Fibroblast of peridontal ligament (primary cell): ENCODE results near the gene KLHL10.
A peak's percentile ranks its signal among the peaks of the same experiment; 100 is the strongest.

Experiments
- DNase-seq: peaks from one replicate; pipeline ENCODE4 v3.0.0-alpha.2; 2010; ENCODE audit errors: extremely low read depth

KLHL10 gene

GRCh38 chr17:41894791-41895331 is 57.2 kb downstream of the KLHL10 start:
- peak; percentile 89 for DNase-seq

DNA sequence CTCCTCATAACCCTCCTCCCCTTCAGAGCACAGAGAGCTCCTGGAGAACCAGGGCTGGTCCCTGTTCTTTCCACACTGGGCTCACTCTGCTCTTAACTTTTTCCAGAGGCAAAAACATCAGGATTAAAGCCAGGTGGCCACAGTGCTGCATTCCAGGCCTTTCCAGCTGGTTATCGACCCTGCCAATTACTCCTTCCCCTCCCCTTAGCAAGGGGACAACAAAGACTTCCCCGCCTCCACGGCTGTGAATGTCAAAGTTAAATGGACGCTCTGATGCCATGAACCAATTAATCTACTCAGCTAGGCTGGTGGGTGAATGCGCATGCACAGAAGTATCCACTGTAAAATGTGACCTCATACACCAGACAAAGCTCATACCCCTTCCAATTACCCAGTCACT is 58.0 kb downstream of the KLHL10 start:
- peak; percentile 59 for DNase-seq

GRCh38 chr17:41896726-41897125 is 59.1 kb downstream of the KLHL10 start:
- no peak for DNase-seq
